BJ (cell line): Measurements from ENCODE around the gene HOXA3. TPM values are rescaled to one million over a fixed set of nuclear protein-coding genes. Genes with fewer than 3 reads are reported as not detected.

Source experiments
- CTCF ChIA-PET: fragments of 350-600 bp; formaldehyde crosslinking; extraction: SDS; loops from one replicate; lab custom pipeline; 2021; ENCODE audit warnings: antibody characterized with exemption, inconsistent platforms; lab: Yijun Ruan, JAX
- POLR2A ChIA-PET: fragments of 300-600 bp; sonication (Branson Sonifier 250); formaldehyde crosslinking; extraction: SDS; loops from one replicate; lab custom pipeline; 2021; ENCODE audit warnings: antibody characterized with exemption; lab: Charles Lee
- DNase-seq: peaks from one replicate; pipeline ENCODE4 v3.0.0-alpha.2; 2011; ENCODE audit warnings: low read depth
- H3K27me3 ChIP-seq: 2 replicates; pipeline ENCODE4 v1.6.0; 2011; ENCODE audit warnings: low read length; ENCODE audit not compliant: control insufficient read depth, insufficient read depth
- H3K36me3 ChIP-seq: 2 replicates; pipeline ENCODE4 v1.5.1; 2011; ENCODE audit warnings: low read length; ENCODE audit not compliant: control insufficient read depth, insufficient read depth
- H3K4me3 ChIP-seq: 2 replicates; pipeline ENCODE4 v1.5.1; 2011; ENCODE audit warnings: low read depth, mild to moderate bottlenecking, control low read depth, low read length
- polyA plus RNA-seq: library from polyadenylated mRNA; depleted of rRNA; stranded (reverse); fragments of >200 nt; gene quantifications from 2 replicates; pipeline ENCODE4 v1.2.3, GENCODE V29; 2011
- TF ChIP-seq, protein P1 (sequence below): IDR thresholded peaks from 2 replicates; pipeline ENCODE4 v1.5.1; 2011; ENCODE audit warnings: low read depth, mild to moderate bottlenecking, control low read depth, inconsistent platforms, low read length, moderate library complexity; ENCODE audit not compliant: insufficient read depth

The HOXA3 gene
- polyA plus RNA-seq, 1 experiment = 0.15 TPM

GRCh38 chr7:27182285-27182841, 30.0 kb upstream of the HOXA3 start:
- peak overlapping the region; percentile 88 for H3K4me3 ChIP-seq
- no peak for DNase-seq
- CTCF ChIA-PET = interaction anchor here (1.3 to 12.5 kb wide), 4 partner anchors 9 to 18 kb away, joined by 3 to 187 read pairs (median 12); partner anchors contain the start of genes HOXA10, HOXA13 and HOXA9
- H3K27me3 ChIP-seq = no peaks in the 10 kb centered on the region
- POLR2A ChIA-PET = no interaction called here
- TF ChIP-seq, protein P1, sequence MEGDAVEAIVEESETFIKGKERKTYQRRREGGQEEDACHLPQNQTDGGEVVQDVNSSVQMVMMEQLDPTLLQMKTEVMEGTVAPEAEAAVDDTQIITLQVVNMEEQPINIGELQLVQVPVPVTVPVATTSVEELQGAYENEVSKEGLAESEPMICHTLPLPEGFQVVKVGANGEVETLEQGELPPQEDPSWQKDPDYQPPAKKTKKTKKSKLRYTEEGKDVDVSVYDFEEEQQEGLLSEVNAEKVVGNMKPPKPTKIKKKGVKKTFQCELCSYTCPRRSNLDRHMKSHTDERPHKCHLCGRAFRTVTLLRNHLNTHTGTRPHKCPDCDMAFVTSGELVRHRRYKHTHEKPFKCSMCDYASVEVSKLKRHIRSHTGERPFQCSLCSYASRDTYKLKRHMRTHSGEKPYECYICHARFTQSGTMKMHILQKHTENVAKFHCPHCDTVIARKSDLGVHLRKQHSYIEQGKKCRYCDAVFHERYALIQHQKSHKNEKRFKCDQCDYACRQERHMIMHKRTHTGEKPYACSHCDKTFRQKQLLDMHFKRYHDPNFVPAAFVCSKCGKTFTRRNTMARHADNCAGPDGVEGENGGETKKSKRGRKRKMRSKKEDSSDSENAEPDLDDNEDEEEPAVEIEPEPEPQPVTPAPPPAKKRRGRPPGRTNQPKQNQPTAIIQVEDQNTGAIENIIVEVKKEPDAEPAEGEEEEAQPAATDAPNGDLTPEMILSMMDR = peak; percentile 12; the same call in 1 of the 2 replicates
- H3K36me3 ChIP-seq = peaks cover 6% of the 10 kb centered on the region

- Histone ChIP-seq H3K4me3 (peak overlapping the region; percentile 88), H3K27me3 (no peaks in the 10 kb centered on the region), H3K36me3 (peaks cover 8% of the 10 kb centered on the region)
- DNase-seq = no peak
- TF ChIP-seq, protein P1 = no peak
- CTCF ChIA-PET = interaction anchor here (1.3 to 12.5 kb wide), 3 partner anchors 9 to 18 kb away, joined by 3 to 187 read pairs (median 10); partner anchors contain the start of genes HOXA10, HOXA13 and HOXA9
- POLR2A ChIA-PET = interaction anchor here (0.5 kb wide), 1 partner anchor 896 kb away, joined by 6 read pairs; no protein-coding TSS in a partner anchor
These were observed 29.5 kb upstream of the HOXA3 start for GRCh38 chr7:27181795-27182275.

DNA sequence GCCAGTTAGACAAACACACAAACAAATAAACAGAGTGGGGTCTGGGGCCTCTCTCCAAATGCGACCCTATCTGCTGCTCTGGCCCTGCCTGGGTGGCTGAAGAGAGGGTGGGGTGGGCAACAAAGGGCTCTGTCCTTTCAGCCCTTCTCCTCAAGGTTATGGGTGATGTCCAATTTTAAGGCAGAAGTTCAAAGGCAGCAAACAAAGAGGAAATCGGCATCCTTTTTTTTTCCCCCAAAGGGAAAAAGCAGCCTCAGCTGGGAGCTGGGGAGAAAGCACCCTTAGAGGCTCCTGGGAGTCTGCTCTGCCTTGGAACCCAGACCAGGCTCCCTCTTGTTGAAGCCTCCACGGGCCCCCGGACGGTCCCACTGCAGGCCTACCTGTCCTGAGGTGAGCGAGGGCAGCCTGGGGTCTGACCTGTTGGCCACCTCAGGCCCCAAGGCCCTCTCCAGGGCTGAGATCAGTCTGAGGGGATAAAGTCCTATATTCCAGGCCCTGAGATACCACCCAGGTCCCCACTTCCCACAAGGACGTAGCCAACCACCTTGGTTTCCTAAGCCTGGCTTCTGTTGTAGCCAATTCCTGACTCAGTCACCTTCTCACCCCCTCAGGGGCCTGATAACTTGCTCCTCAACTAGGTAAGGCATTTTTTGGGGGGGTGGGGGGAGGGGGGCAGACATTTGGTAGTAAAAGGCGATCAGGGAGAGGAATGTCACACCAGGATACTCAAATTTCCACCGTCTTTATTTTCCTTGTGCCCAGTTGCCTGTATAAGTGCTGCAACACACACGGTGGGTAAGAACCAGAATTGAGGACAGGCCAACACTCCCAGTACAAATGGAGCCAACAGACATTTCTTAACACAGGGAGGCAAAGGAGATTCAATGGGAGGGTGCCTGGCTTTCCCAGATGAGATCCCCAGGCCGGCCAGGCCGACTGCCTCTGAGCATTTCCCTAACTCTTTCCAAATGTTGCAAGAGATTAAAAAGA, 28.3 kb upstream of the HOXA3 start:
- no peak for DNase-seq
- TF ChIP-seq, protein P1 = no peak
- Histone ChIP-seq H3K27me3 (no peaks in the 10 kb centered on the region), H3K4me3 (peak overlapping the region; percentile 72), H3K36me3 (peaks cover 8% of the 10 kb centered on the region)
- CTCF ChIA-PET = interaction anchor here (0.6 to 16.1 kb wide), 17 partner anchors 7 to 889 kb away, joined by 3 to 187 read pairs (median 7); partner anchors contain the start of genes HOXA10, HOXA11, HOXA13 and HOXA7
- POLR2A ChIA-PET = interaction anchor here (0.5 to 2.3 kb wide), 4 partner anchors 7 to 897 kb away, joined by 3 to 7 read pairs (median 6); no protein-coding TSS in a partner anchor

DNA sequence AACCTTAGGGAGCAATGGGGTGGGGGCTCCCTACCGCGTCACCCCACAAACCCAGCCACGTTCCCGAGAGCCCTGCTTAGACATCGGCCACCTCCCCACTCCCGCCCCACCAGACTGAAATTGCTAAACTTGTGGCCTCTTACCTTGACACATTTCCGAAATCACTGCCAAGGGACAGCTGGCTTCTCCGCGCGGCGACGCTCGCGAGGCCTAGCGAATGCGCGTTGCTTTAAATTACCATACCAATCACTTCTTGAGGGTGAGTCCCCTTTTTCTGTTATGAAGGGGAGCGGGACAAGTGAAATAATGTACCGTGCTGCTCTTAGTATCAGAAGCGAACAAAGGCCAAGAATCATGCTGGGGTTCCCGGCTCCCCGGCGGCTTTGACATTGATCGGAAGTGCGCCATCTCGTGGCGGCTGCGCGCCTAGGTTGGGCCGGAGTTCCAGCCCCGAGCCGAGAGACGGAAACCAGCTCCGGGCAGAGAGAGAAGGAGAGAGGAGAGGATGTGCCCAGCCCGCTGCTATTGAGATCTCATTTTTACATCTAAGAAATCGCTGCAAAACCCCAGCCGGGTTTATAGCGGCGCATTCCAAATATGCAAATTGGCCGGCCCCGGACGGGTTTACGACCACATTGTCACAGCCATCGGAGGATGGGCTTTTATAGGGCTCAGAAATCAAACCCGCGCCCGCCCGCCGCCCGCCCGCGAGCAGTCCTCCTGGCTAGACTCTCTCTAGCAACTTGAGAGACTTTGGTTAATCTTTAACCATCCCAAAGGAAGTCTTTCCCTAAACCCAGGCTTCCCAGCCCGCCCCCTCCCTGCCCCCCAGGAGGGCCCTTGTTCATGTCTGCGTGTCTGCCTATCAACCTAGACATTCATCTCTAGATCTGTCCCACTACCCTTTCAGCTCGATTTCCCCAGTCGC, 27.4 kb upstream of the HOXA3 start:
- DNase-seq = peak; percentile 68
- CTCF ChIA-PET = interaction anchor here (0.6 to 16.1 kb wide), 18 partner anchors 8 to 915 kb away, joined by 3 to 187 read pairs (median 6); partner anchors contain the start of genes HOXA11, HOXA13 and HOXA7
- TF ChIP-seq, protein P1 = peak; percentile 97
- Histone ChIP-seq H3K36me3 (peaks cover 9% of the 10 kb centered on the region), H3K27me3 (no peaks in the 10 kb centered on the region), H3K4me3 (peak overlapping the region; percentile 72)
- POLR2A ChIA-PET = interaction anchor here (0.5 to 2.3 kb wide), 4 partner anchors 8 to 27 kb away, joined by 3 to 9 read pairs (median 6); no protein-coding TSS in a partner anchor
